HepG2 (cell line): ENCODE measurements around the gene UVSSA.

Experiments
- NR1H2 ChIP-seq: sonication (generic); formaldehyde crosslinking; IDR thresholded peaks from 2 replicates; pipeline ENCODE4 v1.8.1; 2022; ENCODE audit warnings: low read depth, missing genetic modification reagents, borderline replicate concordance
- PCBP1 ChIP-seq: fragments of 200-400 bp; formaldehyde crosslinking; IDR thresholded peaks from 2 replicates; pipeline ENCODE4 v1.6.1; 2017; ENCODE audit warnings: mild to moderate bottlenecking, low read depth, low read length, borderline replicate concordance
- PHF8 ChIP-seq: sonication (generic); formaldehyde crosslinking; IDR thresholded peaks from 2 replicates; pipeline ENCODE4 v1.5.0; 2020; ENCODE audit warnings: missing genetic modification reagents
- POLR2A ChIP-seq, 2 experiments: IDR thresholded peaks; 2 replicates each; pipeline ENCODE4 v1.6.1; 2011; ENCODE audit warnings: low read depth in 2 of 2, low read length in 2 of 2, mild to moderate bottlenecking in 1 of 2, moderate library complexity in 1 of 2; ENCODE audit not compliant: insufficient read depth in 1 of 2
- RAD21 ChIP-seq: fragments of 450-650 bp; formaldehyde crosslinking; IDR thresholded peaks from 2 replicates; pipeline ENCODE4 v1.5.0; 2020; ENCODE audit warnings: mild to moderate bottlenecking
- TGIF2 ChIP-seq: IDR thresholded peaks from 2 replicates; pipeline ENCODE4 v1.6.1; 2016; ENCODE audit warnings: control low read depth, missing compliant biosample characterization
- ZBTB20 ChIP-seq: sonication (generic); formaldehyde crosslinking; IDR thresholded peaks from 2 replicates; pipeline ENCODE4 v1.8.1; 2023; ENCODE audit warnings: missing genetic modification reagents, low read depth, mild to moderate bottlenecking, borderline replicate concordance
- ZNF124 ChIP-seq: sonication (generic); formaldehyde crosslinking; IDR thresholded peaks from 2 replicates; pipeline ENCODE4 v1.4.0; 2020; ENCODE audit warnings: missing genetic modification reagents
- ZNF24 ChIP-seq: fragments of 450-650 bp; IDR thresholded peaks from 2 replicates; pipeline ENCODE4 v1.6.1; 2017; ENCODE audit warnings: antibody characterized with exemption, mild to moderate bottlenecking
- ZNF629 ChIP-seq: sonication (generic); formaldehyde crosslinking; conservative IDR thresholded peaks from 2 replicates; pipeline ENCODE4 v1.5.0; 2020; ENCODE audit warnings: missing genetic modification reagents
- TF ChIP-seq, protein P1 (sequence below), 2 experiments: IDR thresholded peaks; 2 replicates each; pipeline ENCODE4 v1.6.1; 2011 to 2012; ENCODE audit warnings: low read length in 2 of 2, borderline replicate concordance in 1 of 2, low read depth in 1 of 2, mild to moderate bottlenecking in 1 of 2, moderate library complexity in 1 of 2
- TF ChIP-seq, protein P2 (sequence below): sonication (generic); formaldehyde crosslinking; IDR thresholded peaks from 2 replicates; pipeline ENCODE4 v1.8.1; 2023; ENCODE audit warnings: missing genetic modification reagents, inconsistent platforms, borderline replicate concordance

DNA sequence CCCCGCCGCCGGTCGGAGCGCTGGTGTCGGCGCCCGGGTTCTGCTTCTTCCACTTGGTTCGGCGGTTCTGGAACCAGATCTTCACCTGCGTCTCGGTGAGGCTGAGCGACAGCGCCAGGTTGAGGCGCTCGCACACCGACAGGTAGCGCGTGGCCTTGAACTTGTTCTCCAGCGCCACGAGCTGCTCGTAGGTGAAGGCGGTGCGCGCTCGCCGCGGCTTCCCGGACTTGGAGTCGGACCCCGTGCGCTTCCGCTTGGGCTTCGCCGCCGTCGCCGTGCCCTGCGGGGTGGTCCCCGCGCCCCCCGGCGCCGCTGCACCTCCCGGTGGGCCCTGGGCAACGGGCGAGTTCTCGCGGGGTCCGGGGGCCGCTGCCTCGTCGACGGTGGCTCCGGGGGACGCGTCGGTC is 56.2 kb downstream of the UVSSA start:
- no peak for TF ChIP-seq RAD21 (CRISPR knock-in tag)
- no peak for TF ChIP-seq ZNF629
- no peak for TF ChIP-seq PCBP1
- TF ChIP-seq, protein P1, sequence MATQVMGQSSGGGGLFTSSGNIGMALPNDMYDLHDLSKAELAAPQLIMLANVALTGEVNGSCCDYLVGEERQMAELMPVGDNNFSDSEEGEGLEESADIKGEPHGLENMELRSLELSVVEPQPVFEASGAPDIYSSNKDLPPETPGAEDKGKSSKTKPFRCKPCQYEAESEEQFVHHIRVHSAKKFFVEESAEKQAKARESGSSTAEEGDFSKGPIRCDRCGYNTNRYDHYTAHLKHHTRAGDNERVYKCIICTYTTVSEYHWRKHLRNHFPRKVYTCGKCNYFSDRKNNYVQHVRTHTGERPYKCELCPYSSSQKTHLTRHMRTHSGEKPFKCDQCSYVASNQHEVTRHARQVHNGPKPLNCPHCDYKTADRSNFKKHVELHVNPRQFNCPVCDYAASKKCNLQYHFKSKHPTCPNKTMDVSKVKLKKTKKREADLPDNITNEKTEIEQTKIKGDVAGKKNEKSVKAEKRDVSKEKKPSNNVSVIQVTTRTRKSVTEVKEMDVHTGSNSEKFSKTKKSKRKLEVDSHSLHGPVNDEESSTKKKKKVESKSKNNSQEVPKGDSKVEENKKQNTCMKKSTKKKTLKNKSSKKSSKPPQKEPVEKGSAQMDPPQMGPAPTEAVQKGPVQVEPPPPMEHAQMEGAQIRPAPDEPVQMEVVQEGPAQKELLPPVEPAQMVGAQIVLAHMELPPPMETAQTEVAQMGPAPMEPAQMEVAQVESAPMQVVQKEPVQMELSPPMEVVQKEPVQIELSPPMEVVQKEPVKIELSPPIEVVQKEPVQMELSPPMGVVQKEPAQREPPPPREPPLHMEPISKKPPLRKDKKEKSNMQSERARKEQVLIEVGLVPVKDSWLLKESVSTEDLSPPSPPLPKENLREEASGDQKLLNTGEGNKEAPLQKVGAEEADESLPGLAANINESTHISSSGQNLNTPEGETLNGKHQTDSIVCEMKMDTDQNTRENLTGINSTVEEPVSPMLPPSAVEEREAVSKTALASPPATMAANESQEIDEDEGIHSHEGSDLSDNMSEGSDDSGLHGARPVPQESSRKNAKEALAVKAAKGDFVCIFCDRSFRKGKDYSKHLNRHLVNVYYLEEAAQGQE (IDR thresholded peaks at IDR 0.05; ENCODE audit: borderline replicate concordance in 1 of 2, low read depth in 1 of 2, low read length in 2 of 2), result no peak
- no peak for TF ChIP-seq ZBTB20 (CRISPR knock-in tag)
- no peak for TF ChIP-seq ZNF24
- no peak for TF ChIP-seq ZNF124 (CRISPR knock-in tag)
- no peak for TF ChIP-seq TGIF2
- no peak for TF ChIP-seq NR1H2 (CRISPR knock-in tag)
- no peak for TF ChIP-seq POLR2A (IDR thresholded peaks at IDR 0.05; ENCODE audit: insufficient read depth in 1 of 2, low read depth in 2 of 2, low read length in 2 of 2)
- TF ChIP-seq, protein P2, sequence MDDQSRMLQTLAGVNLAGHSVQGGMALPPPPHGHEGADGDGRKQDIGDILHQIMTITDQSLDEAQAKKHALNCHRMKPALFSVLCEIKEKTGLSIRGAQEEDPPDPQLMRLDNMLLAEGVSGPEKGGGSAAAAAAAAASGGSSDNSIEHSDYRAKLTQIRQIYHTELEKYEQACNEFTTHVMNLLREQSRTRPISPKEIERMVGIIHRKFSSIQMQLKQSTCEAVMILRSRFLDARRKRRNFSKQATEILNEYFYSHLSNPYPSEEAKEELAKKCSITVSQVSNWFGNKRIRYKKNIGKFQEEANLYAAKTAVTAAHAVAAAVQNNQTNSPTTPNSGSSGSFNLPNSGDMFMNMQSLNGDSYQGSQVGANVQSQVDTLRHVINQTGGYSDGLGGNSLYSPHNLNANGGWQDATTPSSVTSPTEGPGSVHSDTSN (CRISPR knock-in tag), result no peak
- no peak for TF ChIP-seq PHF8 (CRISPR knock-in tag)
